HG02870 (cell line): ENCODE data around the gene SLC7A1.

Experiments used
- ATAC-seq: cut with Tn5 transposase; IDR thresholded peaks from one replicate; pipeline ENCODE4 v1.9.1; 2021; ENCODE audit warnings: mild to moderate bottlenecking, moderate library complexity; ENCODE audit not compliant: unreplicated experiment

Gene SLC7A1

DNA sequence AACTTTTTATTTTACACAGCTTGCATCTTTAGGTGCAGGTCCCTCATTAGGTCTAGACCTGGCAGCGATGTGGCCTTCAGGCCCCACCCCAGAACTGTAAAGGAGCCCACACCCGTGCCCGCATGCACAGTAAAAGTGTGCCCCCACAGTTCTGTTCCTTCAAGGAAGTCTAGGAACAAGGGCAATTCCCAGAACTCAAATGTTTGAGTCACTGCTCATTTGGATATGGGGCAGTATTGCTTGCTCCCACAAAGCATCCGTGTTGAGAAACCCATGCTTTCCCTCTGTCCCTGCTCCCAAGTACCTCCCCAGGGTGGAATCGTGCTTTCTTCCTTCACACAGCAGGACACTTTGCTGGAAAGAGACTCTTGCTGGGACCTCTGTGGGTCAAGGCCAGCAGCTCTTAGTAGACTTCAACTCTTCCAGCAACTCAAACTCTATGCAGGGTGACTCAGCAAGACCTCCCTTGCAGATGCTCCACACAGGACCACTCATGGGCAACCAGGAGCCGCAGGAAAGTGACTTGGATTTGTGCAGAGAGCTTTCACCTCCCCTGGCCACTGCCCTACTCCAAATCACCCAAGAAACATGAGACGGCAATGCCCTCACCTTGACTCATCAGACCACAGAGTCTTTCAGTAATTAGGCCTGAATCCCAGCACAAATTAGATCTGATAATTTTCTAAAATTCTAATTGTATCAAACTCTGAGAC, 12.3 kb downstream of the SLC7A1 start:
- no peak for ATAC-seq

DNA sequence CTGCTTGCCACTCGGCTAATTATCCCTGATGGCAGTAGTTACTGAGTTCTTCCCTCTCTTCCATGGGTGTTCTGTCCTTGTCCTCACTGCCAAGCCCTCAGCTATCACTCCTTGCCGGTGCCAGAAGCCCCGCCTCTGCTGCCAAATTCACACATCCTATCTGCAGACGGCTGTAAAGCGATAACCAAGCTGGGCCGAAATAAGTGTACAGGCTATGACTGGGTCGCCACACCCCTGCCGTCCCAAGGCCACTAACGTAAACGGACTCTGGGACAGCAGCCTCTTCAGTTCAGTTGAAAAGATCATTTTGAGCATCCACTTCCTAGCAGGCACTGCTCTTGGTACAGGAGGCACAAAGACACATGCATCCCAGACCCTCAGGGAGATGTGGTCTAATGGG, 13.3 kb downstream of the SLC7A1 start:
- ATAC-seq, result no peak

DNA sequence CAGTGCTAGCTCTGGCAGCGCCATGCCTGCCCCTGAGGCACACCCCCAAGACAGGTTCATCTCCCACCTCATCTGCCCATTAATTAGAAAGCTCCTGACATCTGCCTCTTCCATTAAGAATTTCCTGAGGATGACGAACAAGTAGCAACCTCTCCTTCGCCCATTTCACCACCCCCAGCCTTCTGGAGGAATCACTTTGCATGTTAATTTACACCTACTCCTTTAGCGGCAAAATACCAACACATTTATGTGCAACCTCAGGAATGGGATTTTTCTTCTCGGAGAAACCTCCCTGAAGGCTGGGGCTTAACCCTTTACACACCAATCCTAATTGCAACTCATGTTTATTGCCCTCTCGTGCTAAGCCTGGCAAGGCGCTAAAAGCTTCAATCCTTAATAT, 13.8 kb downstream of the SLC7A1 start:
- ATAC-seq, result no peak

DNA sequence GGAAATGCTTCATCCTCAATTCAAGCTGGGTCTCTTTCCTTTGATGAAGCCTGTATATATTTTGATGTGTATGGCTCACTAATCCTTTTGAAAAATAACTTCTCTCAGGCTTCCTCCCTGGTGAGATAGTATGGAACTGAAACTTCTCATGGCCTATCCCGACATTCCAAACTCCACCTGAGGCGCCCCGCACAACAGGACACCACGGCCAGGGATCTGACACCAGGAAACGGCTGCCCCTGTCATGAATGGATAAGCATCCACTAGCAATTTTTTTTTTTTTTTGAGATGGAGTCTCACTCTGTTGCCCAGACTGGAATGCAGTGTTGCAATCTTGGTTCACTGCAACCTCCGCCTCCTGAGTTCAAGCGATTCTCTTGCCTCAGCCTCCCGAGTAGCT, 16.4 kb downstream of the SLC7A1 start:
- ATAC-seq, result no peak

DNA sequence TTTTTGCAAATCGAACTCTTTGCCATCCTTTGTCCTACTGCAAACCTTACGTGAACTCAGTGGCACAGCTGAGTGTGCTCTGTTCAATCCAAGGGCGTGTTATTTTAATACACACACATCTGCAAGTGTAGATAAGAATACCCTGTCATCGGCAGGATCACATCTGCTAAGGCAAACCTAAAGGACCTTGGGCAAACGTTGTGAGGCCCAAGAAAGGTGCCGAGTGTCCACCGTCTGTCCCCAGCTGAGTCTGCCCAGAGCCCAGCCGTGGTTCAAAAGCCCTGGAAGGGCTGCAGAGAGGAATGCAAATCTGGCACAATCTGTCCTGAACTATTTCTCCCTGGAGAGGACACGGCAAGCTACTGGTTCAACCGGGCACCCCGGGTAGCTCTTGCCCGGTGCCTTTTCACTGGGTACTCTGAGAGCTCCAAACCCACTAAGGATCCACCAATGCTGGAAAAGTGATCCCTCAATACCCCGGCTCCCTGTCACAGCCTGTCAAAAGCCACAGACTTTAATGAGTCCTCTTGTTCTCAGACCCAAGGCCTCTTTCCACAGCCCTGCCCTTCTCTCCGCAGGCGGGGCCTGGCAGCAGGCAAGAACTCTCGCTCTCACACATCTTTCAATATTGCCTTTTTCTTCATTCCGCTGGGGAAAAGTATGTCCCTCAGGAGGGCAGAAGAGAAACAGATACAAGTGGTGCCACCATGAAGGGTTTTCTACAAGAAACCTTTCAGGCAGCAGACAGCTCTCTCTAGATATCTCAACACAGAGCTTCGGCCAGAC, 17.0 kb downstream of the SLC7A1 start:
- ATAC-seq, result no peak

DNA sequence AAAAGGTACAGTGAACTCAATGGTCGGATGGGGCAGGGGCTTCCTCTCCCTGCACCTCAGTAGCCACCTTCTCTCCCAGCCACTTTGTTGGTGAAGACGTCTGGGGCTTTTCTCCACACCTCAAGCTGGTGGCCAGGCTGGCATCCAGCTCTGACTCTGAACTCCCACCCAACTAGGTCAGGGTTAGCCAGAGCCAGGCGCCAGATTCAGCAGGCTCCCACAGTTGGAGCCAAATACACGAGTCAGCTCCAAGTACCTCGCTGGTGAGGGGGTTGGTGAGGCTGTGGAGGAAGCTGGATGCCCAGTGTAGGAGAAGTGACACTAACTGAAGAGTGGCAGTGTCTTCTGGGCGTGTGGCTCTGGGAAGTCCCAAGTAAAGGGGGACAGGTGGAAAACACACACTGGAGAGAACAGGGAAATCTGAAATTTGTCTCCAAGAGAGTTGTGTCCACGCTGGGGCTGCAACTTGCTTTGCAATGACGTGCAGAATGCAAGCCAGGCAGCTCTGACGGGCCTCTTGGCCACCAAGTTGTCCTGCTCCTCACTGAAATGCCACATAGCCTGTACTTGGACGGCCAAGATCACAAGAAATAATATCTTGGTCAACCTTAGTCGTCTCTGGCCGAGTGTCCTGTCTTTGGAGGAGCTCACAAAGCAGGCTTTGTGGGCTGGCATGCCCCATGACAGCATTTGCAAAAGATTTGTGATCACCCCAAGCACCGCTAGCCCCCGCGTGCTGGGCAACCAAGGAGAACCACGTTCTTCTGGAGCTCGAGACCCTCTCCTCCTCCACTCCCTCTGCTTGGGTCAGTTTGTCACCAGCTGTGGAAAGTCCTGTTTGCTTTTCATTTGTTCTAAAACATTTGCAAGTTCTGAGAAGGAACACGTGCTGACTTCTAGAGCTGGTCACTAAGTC, 18.1 kb downstream of the SLC7A1 start:
- ATAC-seq, result no peak

DNA sequence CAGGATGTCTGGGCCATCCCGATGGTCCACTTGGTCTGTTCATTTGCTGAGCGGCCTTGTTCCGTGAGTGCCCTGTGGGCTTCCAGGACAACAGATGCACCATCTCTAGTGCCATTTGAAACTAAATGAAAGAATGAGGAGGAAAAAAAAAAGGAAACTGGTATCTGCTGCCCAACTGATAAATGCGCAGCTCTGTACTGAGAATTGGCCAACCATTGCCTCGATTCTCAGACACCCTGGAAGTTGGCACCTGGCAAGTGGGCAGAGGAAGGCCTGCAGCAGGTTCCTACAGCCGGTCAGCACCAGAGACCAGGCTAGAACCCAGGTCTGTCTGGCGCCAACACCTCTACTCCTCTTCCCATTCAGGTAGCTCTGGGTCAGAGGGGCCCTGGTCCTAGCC, 18.9 kb downstream of the SLC7A1 start:
- ATAC-seq, result no peak

DNA sequence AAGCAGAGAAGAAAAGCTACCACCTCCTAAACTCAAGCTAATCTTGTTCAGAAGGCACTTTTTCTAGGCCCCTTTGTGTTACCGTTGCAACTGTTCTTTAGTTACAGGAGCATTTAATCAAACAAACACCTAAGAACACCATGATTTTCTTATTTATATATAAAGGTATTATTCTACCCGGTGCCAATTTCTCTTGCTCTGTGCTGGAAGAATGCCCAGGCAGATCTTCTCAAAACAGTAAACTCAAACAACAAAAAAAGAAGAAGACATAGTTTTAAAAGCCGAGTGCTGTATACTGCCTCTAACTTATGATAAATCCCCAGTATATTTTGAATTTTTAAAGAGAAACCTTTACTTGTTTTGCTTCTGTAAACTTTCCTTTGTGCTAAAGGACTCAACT, 20.4 kb downstream of the SLC7A1 start:
- no peak for ATAC-seq

DNA sequence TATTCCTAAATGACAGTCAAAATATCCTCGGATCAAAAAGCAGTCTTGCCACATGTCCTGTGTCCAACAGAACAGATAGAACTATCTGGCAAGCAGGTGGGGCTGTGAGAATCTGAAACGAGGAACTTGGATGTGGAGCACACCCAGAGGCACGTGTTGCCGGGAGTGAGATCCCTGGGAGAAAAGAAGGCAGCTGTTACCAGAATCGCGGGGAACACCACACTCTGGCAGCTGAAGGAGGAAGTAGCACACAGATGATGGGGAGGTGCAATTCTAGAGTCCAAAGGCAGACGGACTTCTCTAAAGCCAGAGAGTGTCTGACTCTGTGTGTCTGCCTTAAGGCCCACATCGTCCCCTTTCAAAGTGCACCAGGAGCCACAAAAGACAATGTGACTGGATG, 22.3 kb downstream of the SLC7A1 start:
- peak; percentile 46 for ATAC-seq

DNA sequence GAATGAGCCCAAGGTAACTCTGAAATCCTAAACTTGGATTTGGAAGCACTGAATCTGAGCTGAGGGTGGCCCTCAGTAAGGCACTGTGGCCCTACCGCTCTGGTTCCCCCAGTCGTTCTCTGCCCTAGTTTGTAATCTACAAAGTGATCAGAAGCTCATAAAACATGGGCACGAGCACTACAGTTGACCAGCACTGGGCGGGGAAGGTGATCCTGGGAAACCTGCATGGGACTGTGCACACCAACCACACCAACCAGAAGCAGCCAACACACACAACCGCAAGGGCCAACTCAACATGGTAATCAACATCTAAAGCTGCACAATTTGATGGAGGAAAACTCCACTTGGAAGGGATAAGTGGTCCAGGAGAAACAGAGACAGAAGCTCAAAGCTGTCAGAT, 22.9 kb downstream of the SLC7A1 start:
- no peak for ATAC-seq

DNA sequence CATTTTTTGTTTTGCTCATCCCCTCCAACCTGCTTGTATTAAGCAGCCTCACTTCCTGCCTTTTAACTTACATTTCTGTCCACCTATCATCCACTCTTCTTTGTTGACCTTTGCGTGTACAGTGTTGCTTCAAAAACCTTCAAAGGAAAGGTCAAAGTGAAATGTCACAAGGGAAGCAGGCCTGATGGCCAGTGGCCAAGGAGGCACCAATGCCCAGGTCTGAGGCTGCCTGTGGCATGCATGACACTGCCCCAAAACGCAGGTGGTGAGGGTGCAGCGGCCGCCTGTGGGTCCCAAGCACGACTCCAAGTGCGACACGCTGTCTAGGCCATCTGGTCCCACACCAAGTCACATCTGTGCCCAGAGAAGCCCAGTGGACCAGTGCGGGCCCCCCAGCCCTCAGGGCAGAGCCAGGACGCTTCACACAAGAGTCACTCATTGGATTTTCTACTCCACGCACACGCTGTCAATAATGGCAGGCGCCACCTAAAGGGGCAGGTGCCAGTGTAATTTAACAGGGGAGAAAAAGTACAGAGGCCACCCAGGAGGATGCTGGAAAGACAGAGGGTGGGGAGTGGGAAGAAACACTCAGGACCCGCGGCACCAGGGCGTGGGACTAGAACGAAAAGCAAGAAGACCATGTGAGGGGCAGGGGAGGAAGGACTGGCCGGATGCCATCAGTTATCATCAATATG, 23.5 kb downstream of the SLC7A1 start:
- ATAC-seq, result no peak

DNA sequence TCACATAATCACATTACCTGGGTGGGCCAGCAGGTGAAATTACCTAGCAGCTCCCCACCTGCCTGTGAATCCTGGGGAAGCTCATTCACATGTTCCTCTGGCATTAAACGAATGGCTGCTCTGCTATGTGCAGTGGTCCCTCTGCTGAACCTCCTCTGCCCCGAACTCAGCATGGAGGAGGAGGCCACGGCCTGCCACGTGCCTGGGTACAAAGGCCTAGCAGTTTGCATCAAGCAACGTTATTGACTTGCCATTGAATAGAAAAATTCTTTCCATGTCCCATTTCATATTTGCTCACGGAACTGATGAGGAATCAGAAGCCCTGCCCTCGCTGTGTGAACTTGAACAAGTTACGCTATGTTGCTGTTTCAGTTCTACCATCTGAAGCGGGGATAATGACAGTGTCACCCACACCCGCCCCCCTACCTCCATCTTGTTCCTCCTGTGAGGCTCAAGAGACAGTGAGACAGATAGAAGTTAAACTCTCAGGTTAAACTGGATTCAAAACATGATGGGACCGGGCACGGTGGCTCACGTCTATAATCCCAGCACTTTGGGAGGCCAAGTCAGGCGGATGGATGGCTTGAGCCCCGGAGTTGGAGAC, 25.3 kb downstream of the SLC7A1 start:
- no peak for ATAC-seq

DNA sequence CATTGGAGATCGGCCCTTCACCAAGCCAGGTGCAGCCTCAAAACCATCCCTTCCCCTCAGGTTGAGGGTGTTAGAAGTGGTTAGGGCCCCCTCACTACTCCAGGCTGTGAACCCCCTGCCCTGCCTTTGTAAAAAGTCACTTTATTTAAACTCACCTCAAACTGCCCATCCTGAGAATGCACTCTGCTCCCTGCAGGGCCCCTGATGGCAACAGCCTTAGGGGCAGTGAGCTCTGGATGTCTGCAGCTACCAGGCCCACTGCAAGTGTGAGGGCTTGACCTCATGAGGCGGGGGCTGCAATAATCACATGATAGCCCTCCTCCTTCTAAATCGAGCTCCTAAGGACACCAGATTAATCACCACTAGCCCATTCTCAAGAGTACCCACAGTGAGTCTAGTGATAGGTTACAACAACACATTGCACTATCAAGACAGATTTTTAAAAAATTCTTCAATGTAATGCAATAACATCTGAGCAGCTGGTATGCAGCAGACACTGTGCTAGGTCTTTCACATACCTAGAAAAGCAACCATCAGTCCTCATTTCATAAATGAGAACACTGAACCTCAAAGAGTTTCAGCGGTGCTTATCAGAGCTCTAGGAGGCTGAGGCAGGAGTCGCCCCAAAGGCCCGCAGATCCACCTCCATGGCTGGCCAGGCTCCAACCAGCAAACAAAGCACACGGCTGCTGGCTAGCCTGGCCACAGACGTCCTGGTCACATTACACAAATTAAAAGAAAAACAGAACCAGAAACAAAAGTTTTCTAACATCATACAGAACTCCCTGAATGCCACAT, 26.0 kb downstream of the SLC7A1 start:
- ATAC-seq, result no peak

DNA sequence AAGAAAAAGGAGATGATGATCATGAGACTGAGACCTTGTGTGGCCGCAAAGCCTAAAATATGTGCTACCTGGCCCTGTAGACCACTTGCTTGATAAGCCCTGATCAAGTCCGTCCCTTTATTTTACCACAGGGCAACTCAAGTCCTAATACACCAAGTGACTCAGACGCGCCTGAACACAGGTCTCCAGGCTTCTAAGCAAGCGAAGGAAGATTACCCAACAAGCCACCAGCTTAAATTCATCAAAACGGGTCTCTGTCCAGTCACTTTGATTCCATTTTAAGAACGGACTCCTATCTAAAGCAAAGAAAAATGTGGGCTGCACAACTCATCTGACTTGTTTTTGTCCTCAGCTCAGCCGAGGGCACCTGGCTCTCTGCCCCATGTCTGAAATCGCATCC, 26.8 kb downstream of the SLC7A1 start:
- no peak for ATAC-seq

DNA sequence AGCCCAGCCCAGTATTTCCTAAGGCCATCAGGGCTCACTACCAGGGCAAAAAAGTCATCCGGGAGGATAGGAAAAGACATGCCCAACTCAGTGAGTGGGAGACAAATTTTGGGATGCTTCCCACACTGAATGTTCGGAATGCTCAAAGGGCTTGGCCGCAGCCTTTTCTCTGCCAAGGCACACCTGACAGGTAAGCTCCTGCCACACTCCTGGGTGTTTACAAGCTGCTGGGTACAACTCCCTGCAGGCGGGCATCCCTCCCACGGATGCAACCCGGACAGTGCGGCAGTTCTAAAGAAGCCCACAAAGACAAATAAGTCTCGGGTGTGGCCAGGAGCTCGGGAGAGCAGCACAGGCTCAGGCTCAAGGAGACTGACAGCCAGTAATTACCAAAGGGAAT, 28.1 kb downstream of the SLC7A1 start:
- ATAC-seq, result no peak

DNA sequence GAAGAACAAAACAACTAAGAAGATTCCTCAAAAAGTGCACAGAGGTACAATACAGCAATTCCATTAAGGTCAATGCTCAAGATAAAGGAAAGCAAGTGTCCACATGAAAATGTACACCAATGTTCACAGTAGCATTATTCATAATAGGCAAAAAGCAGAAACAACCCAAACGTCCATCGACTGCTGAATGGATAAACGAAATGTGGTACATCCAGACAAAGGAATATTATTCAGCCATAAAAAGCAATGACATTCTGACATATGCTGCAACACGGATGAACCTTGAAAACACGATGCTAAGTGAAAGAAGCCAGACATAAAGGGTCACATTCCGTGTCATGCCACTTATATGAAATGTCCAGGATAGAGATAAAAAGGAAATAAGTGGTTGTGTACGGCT, 29.3 kb downstream of the SLC7A1 start:
- ATAC-seq, result no peak

DNA sequence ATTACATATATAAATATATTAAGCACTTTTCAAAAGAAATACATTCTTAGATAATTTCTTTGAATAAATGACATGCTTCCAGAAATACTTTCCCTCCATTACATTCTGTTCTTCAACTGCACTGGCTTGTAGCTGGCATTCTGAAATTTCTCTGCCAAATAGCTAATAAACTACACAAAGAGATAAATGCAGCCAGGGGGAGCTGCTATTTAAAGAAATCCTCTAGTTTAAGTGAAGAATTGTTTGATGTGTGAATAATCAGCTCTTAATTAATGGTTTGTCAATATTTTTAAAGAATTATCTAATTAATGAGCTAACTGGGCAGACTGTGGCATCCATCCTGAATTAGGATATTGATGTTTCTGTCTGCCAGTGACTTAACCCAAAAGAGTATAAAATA, 30.7 kb downstream of the SLC7A1 start:
- ATAC-seq, result no peak

DNA sequence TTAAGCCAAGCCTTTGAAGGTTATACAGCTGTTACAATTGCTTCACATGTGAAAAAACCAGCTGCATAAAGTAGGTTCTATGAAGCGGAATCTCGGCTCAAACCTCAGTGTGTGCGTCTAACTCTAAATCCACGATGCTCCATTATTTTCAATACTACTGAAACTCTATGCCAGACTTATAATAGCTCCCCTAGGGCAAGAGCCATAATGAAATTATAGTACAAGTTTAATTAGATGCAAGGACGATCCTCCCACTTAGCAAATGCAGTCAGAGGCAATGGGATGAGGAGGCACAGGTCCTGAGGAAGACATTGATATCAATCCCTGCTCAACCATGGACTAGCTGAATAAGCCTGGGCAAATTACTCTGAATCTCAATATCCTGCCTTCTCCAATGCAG, 31.1 kb downstream of the SLC7A1 start:
- ATAC-seq, result no peak

DNA sequence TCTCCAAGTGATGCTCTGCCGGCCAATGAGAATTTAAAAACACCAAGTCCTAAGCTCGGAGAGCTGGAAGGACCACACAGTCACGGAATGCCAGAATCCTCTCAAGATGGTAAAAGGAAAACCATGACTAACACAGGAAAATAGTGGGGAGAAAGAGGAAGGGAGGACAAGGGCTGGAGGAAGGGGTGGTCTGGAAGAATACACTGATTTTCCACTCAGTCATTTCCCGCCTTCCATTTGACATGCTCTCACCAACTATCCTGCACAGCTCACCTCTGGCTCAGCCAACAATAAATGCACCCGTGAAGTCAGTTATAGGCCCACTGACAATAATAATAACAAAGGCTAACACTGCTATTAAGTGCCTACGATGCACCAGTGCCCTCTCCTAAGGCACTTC, 31.5 kb downstream of the SLC7A1 start:
- no peak for ATAC-seq
